HEK293T (cell line): ENCODE measurements around the gene PCNX2.

Experiments used
- CTCF ChIA-PET: fragments of 350-600 bp; formaldehyde crosslinking; extraction: SDS; loops from one replicate; lab custom pipeline; 2021; ENCODE audit warnings: antibody characterized with exemption, inconsistent platforms; lab: Yijun Ruan, JAX
- POLR2A ChIA-PET: fragments of 350-600 bp; formaldehyde crosslinking; extraction: SDS; loops from one replicate; lab custom pipeline; 2020; ENCODE audit warnings: antibody characterized with exemption, inconsistent platforms; lab: Yijun Ruan, JAX
- DNase-seq: peaks from one replicate; pipeline ENCODE4 v3.0.0; 2012; ENCODE audit warnings: mixed read lengths; ENCODE audit errors: extremely low spot score
- ARNT ChIP-seq: fragments of 450-650 bp; IDR thresholded peaks from 2 replicates; pipeline ENCODE4 v1.6.1; 2017; ENCODE audit warnings: mild to moderate bottlenecking
- BHLHE40 ChIP-seq: fragments of 450-650 bp; IDR thresholded peaks from 2 replicates; pipeline ENCODE4 v1.6.1; 2016; ENCODE audit warnings: mild to moderate bottlenecking, moderate library complexity, borderline replicate concordance
- CTBP1 ChIP-seq: fragments of 450-650 bp; IDR thresholded peaks from 2 replicates; pipeline ENCODE4 v1.6.1; 2016; ENCODE audit warnings: borderline replicate concordance
- ELF4 ChIP-seq: fragments of 450-650 bp; IDR thresholded peaks from 2 replicates; pipeline ENCODE4 v1.6.1; 2017; ENCODE audit warnings: antibody characterized with exemption
- FOXA1 ChIP-seq: fragments of 450-650 bp; IDR thresholded peaks from 2 replicates; pipeline ENCODE4 v1.6.1; 2016; ENCODE audit warnings: mild to moderate bottlenecking
- FOXK2 ChIP-seq: fragments of 450-650 bp; IDR thresholded peaks from 2 replicates; pipeline ENCODE4 v1.6.1; 2016; ENCODE audit warnings: mild to moderate bottlenecking
- FOXM1 ChIP-seq: fragments of 450-650 bp; IDR thresholded peaks from 2 replicates; pipeline ENCODE4 v1.6.1; 2017; ENCODE audit warnings: mild to moderate bottlenecking, borderline replicate concordance
- HDGF ChIP-seq: fragments of 450-650 bp; IDR thresholded peaks from 2 replicates; pipeline ENCODE4 v1.6.1; 2017; ENCODE audit warnings: antibody characterized with exemption, borderline replicate concordance
- L3MBTL2 ChIP-seq: fragments of 450-650 bp; conservative IDR thresholded peaks from 2 replicates; pipeline ENCODE4 v1.6.1; 2016; ENCODE audit warnings: mild to moderate bottlenecking
- LEF1 ChIP-seq: fragments of 450-650 bp; IDR thresholded peaks from 2 replicates; pipeline ENCODE4 v1.6.1; 2017; ENCODE audit warnings: mild to moderate bottlenecking, borderline replicate concordance
- NFRKB ChIP-seq: fragments of 450-650 bp; IDR thresholded peaks from 2 replicates; pipeline ENCODE4 v1.6.1; 2016; ENCODE audit warnings: mild to moderate bottlenecking, moderate library complexity
- SP1 ChIP-seq: fragments of 450-650 bp; IDR thresholded peaks from 2 replicates; pipeline ENCODE4 v1.6.1; 2017
- SUZ12 ChIP-seq: fragments of 450-650 bp; IDR thresholded peaks from 2 replicates; pipeline ENCODE4 v1.6.1; 2016; ENCODE audit warnings: mild to moderate bottlenecking
- TARDBP ChIP-seq: fragments of 450-650 bp; IDR thresholded peaks from 2 replicates; pipeline ENCODE4 v1.6.1; 2016
- ZNF384 ChIP-seq: fragments of 450-650 bp; IDR thresholded peaks from 2 replicates; pipeline ENCODE4 v1.6.1; 2016
- TF ChIP-seq, protein P1 (sequence below): fragments of 450-650 bp; IDR thresholded peaks from 2 replicates; pipeline ENCODE4 v1.6.1; 2016

Gene PCNX2

DNA sequence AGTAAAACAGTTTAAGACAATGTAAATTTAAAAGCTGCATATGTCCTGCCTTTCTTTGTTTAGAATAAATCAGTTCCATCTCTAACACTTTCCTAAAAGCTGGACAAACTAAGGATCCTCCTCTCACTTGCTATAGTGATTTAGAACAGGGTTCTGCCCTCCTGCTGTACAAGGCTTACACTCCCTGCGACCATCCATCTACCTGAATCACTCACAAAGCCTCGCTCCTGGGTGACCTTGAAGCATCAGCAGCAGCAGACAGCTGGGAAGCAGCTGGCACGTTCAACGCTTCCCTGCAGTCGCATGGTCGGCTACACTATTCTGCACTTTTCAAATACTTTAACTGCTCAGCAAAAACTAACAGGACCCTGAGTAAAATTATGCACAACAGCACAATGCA, 217.1 kb downstream of the PCNX2 start:
- TF ChIP-seq FOXA1 (no peak), HDGF (no peak), SUZ12 (no peak), NFRKB (no peak)
- DNase-seq: no peak
- ChIA-PET POLR2A (no interaction called here), CTCF (no interaction called here)

DNA sequence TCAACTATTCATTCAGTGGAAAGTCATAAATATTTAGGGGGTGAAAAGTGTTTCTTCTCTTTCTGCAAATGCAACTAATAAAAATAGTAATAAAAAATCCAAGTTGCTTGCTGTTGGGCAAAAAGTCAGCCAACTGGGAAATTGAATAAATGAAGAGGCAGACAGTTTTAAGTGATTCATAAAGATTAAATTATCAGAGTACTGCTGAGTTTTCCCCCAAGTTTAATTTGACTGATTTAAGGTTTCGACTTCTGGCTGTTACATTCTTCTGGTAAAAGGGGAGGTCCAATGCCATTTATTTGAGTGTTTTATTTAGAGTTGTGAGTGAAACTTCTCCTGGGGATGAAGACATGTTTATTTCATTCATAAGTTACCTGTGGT, 219.6 kb downstream of the PCNX2 start:
- TF ChIP-seq FOXM1 (no peak), CTBP1 (no peak), BHLHE40 (no peak), TARDBP (no peak), HDGF (no peak), ARNT (no peak), SUZ12 (no peak)
- TF ChIP-seq, protein P1, sequence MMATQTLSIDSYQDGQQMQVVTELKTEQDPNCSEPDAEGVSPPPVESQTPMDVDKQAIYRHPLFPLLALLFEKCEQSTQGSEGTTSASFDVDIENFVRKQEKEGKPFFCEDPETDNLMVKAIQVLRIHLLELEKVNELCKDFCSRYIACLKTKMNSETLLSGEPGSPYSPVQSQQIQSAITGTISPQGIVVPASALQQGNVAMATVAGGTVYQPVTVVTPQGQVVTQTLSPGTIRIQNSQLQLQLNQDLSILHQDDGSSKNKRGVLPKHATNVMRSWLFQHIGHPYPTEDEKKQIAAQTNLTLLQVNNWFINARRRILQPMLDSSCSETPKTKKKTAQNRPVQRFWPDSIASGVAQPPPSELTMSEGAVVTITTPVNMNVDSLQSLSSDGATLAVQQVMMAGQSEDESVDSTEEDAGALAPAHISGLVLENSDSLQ: no peak
- ChIA-PET CTCF (no interaction called here), POLR2A (no interaction called here)
- no peak for DNase-seq

DNA sequence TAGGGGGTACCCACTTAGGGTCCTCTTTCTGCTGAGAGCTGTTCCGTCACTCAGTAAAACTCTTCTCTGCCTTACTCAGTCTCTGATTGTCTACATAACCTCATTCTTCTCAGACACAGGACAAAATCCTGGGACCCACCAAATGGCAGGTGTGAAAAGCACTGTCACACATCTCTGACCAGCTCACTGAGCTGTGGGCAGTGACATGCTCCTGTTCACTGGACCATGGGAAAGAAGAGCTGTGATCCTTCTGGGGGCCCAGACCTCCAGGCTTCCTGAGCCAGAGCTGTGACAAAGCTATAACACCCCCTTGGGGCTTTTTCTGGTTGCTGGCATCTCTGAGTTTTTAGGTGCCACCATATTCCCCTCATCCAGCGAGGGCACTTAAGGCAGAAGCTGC, 229.4 kb downstream of the PCNX2 start:
- DNase-seq: no peak
- ChIA-PET CTCF (no interaction called here), POLR2A (no interaction called here)
- no peak for TF ChIP-seq ELF4
- no peak for TF ChIP-seq NFRKB
- no peak for TF ChIP-seq TARDBP
- no peak for TF ChIP-seq SUZ12
- no peak for TF ChIP-seq HDGF
- TF ChIP-seq FOXK2: no peak
- TF ChIP-seq CTBP1: no peak
- no peak for TF ChIP-seq SP1
- no peak for TF ChIP-seq FOXM1
- TF ChIP-seq ZNF384: no peak
- no peak for TF ChIP-seq LEF1
- no peak for TF ChIP-seq BHLHE40
- TF ChIP-seq L3MBTL2: no peak
- TF ChIP-seq FOXA1: no peak

DNA sequence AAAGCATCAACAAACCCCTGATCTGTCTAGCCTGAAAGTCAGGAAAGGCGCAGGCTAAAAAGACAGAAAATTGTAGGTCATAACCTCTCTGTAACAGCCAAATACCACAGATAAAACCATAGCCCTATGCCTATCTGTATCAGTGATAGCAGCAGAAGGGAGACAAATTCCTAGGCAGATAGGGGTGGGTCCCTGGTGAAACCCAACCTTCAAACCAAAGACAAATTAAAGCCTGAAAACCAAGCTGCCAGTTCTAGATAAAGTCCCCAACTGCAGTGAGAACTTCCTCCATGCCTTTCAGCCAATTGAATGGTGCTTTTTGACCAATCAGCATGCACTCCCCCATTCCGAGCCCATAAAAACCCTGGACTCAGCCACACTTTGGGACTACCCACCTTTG, 229.8 kb downstream of the PCNX2 start:
- TF ChIP-seq, protein P1: no peak
- TF ChIP-seq BHLHE40 (no peak), SP1 (no peak), ELF4 (no peak), ZNF384 (no peak), SUZ12 (no peak), LEF1 (no peak), HDGF (no peak), ARNT (no peak), L3MBTL2 (no peak)
- ChIA-PET POLR2A (no interaction called here), CTCF (no interaction called here)
- no peak for DNase-seq

DNA sequence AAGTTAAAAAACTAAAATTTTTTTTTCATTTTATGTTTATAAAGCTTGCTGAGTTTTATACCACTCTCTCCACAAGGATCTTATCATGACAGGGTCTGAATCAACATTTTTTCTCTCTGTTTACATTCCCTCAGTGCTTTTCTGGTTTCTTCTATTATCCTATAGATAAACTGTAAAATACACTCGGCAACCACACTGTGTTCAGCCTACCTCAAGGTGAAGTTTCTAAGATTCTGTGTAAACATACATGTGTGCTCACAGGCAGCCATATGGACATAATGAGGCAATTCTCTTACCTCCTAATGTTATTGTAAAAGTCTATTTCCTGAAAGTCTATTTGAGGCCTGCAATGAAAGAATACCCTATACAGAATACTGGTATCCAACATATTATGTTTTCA, 230.5 kb downstream of the PCNX2 start:
- ChIA-PET CTCF (no interaction called here), POLR2A (no interaction called here)
- no peak for DNase-seq
- TF ChIP-seq FOXK2 (no peak), FOXM1 (no peak), ZNF384 (no peak), SP1 (no peak), CTBP1 (no peak)
- TF ChIP-seq, protein P1: no peak

DNA sequence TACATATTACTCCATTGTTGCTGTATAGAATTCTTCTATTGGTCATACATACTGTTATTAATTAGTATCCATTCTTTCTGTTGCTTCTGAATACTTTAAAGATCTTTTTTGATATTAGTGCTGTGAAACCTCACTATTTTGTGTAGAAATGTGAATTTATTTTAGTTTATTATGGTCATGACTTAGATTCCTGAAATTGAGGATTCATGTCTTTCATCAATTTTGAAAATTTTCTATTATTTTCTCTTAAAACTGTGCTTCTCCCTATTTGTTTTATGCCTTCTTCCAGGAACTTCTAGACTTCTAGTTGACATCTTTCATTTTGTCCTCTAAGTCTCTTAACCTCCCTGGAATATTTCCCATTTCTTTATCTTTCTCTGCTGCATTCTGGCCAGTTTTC, 232.1 kb downstream of the PCNX2 start:
- ChIA-PET CTCF (no interaction called here), POLR2A (no interaction called here)
- TF ChIP-seq CTBP1: no peak
- no peak for TF ChIP-seq ELF4
- no peak for TF ChIP-seq FOXK2
- TF ChIP-seq FOXA1: no peak
- no peak for TF ChIP-seq SP1
- no peak for TF ChIP-seq L3MBTL2
- DNase-seq: no peak

DNA sequence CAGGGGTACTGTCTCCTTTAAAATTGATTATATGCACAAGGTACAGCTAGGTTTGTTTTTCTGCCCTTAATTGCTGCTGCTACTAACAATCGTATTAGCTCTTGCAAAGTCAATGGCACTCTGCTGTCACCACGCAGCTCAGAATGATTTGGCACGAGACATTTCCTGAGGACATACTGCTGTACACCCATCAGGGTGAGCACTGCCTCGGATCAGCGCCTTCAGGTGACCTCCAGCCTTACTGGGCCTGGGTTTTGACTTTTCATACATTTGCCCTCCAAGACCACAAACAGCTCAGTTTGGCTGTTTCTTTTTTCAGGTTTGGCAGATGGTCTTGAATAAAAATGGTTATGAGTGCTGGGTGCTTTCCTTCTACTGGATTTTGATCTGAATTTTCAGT, 234.3 kb downstream of the PCNX2 start:
- TF ChIP-seq FOXK2 (no peak), TARDBP (no peak), CTBP1 (no peak), SP1 (no peak), ARNT (no peak), ELF4 (no peak)
- ChIA-PET POLR2A (no interaction called here), CTCF (interaction anchor here (1.3 kb wide), 1 partner anchor 8 kb away, joined by 4 read pairs; no protein-coding TSS in a partner anchor)
- no peak for DNase-seq
